GM12865 (cell line): ENCODE measurements around the gene TMEM43.
A peak's percentile ranks its signal among the peaks of the same experiment; 100 is the strongest.

Source experiments
- DNase-seq: peaks from one replicate; pipeline ENCODE4 v3.0.0; 2010; ENCODE audit warnings: low read depth
- H3K4me3 ChIP-seq: 2 replicates; pipeline ENCODE4 v1.5.1; 2011; ENCODE audit warnings: mild to moderate bottlenecking, low read depth, low read length, control low read depth
- TF ChIP-seq, protein P1 (sequence below): IDR thresholded peaks from 2 replicates; pipeline ENCODE4 v1.5.1; 2011; ENCODE audit warnings: low read length, control low read depth, low read depth, inconsistent platforms; ENCODE audit not compliant: insufficient read depth; ENCODE audit errors: missing control alignments

The TMEM43 gene

DNA sequence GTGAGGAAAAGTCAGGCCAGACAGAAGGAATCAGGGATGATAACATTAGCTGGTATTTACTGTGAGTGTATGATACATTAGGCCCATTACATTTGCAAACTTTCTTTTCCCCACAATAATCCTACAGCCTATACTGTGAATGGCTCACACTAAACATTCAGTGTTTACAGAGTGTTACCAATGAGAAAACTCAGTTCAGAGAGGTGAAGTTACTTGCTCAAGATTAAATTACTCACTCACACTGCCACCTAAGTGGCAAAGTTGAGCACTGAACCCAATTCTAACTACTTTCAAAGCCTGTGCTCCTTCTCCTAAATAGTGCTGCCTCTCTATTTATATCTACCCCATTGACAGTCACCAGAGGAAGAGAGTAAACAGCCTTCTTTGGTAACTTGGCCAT is 45.0 kb downstream of the TMEM43 start:
- no peak for DNase-seq
- no peak overlapping the region for H3K4me3 ChIP-seq
- TF ChIP-seq, protein P1, sequence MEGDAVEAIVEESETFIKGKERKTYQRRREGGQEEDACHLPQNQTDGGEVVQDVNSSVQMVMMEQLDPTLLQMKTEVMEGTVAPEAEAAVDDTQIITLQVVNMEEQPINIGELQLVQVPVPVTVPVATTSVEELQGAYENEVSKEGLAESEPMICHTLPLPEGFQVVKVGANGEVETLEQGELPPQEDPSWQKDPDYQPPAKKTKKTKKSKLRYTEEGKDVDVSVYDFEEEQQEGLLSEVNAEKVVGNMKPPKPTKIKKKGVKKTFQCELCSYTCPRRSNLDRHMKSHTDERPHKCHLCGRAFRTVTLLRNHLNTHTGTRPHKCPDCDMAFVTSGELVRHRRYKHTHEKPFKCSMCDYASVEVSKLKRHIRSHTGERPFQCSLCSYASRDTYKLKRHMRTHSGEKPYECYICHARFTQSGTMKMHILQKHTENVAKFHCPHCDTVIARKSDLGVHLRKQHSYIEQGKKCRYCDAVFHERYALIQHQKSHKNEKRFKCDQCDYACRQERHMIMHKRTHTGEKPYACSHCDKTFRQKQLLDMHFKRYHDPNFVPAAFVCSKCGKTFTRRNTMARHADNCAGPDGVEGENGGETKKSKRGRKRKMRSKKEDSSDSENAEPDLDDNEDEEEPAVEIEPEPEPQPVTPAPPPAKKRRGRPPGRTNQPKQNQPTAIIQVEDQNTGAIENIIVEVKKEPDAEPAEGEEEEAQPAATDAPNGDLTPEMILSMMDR: no peak

DNA sequence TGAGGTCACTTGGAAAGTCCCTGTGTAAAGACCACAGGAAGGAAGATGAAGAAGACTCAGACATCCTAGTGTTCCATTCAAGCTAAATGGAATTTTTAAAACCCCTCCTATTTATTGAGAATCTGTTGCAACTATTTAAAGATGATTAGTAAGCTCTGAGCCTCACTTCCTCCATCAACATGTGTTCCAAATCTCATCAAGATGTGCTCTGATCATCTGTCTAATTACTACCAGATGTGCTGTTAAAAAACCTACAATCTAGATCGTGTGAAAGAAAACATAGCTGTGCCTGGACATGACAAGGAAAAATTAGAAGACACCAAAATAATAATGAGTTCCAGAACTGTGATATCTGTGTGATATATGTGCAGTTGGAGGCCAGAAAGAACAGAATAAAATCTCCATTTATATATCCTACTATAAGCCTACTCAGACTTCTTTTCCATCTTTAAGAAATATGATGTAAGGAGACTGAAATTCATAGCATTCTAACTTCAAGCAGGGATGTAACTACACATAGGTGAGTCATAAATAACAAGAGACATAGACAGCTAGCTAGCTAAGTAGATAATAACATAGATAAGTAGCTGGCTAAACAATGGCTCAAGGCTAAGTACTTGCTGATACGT is 45.8 kb downstream of the TMEM43 start:
- TF ChIP-seq, protein P1: no peak
- no peak for DNase-seq
- H3K4me3 ChIP-seq: no peak overlapping the region

DNA sequence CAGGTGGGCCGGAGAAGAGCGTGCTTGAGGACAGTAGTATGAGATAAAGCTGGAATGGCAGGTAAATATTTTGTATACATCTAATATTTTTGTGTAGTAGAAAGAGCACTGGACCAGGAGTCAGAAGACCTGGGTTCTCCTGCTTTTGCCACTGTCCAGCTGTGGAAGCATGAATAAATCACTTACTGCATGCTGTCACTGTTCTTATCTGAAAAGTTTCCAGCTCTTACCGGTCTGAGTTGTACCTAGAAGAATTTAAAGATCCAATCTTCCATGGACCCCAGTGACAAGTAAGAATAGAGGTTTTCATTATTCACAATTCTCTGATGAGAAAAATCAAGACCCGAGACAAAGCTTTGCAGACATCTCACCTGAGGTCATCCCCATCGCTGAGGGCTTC is 47.6 kb downstream of the TMEM43 start:
- TF ChIP-seq, protein P1: no peak
- H3K4me3 ChIP-seq: no peak overlapping the region
- DNase-seq: no peak

DNA sequence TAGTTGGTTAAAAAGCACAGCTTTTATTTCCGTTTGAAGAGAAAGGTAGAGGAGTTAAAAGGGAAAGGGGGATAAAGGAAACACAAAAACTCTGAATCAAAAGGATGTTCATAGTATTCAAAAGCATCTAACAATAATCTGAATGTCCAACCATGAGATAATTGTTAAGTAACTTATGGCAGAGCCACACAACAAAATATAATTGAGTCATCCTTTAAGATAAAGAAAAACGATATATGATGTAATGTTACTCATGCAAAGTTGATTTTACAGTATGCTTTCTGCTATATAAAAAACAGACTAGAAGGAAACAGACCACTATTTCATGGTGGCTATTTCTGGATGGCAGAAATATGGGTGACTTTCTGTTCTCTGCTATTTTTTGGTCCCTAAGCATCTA is 49.6 kb downstream of the TMEM43 start:
- DNase-seq: no peak
- no peak overlapping the region for H3K4me3 ChIP-seq
- TF ChIP-seq, protein P1: no peak

DNA sequence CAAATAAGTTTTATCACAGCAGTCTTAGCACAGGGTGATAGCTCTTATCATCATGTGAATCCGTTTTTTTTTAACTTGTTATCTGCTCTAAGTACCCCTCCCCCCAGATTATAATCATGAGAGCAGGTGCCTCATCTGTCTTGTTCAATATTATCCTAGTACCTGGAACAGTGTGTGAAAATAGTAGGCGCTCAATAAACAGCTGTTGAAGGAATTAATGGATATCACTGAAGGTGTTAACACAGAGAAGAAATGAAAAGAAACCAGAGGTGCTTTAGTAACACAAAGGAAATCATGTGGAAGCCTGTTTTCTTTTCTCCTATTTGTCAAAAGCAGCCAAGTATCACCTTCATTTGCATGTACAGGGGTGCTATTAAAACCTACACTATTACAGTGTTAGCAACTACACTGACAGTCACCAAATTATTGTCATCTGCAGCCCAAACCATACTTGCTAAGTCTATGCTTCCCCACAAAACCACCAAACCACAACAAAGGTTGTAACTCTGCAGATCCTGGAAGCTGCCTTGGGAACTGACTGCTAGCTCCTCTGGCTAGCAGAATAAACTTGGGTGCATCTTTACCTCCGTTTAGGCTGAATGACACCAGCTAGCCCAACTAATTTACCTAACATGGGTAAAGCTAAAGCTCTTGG is 50.7 kb downstream of the TMEM43 start:
- peak; percentile 66 for DNase-seq
- TF ChIP-seq, protein P1: no peak
- peak overlapping the region; percentile 30 for H3K4me3 ChIP-seq

DNA sequence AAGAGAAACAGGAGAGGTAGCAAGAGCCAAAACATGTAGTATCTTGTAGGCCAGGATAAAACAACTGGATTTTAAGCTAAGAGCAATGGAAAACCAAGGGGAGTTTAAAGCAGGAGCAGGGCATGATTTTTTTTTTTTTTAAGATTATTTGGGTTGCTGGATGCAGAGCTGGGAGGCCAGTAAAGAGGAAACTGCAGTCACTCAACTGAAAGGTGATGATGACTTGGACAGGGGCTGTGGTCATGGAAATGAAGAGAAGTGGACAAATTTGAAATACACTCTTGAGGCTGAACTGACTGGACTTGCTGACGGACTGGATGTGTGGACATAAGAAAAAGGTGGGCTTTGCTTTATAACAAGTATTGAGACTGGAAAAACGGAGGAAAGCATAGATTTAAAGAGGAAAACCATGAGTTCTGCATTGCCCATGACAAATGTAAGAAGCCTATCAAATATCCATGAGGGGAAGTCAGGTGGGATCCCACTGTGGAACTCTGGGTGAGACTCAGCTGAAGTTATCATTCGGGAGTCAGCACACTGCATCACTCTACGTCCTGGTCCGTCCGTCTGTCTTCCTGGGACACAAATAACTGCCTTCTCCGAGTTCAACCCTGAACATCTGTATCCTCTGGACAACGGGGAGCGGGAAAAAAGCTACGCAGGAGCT is 52.9 kb downstream of the TMEM43 start:
- TF ChIP-seq, protein P1: no peak
- no peak for DNase-seq

More for the DNA sequence above, 52.9 kb downstream of the TMEM43 start:
- peak overlapping the region; percentile 85 for H3K4me3 ChIP-seq
